Measurements from ENCODE around the gene APOM.

- TF ChIP-seq CTCF (IDR thresholded peaks at IDR 0.05) (no peak), EP300 (IDR thresholded peaks at IDR 0.05) (no peak), POLR2A (IDR thresholded peaks at IDR 0.05) (no peak)
Observed at GRCh38 chr6:31691564-31692108, 35.9 kb downstream of the APOM start.
